HepG2 (cell line): Measurements from ENCODE around the gene TGFA. TPM values are rescaled to one million over a fixed set of nuclear protein-coding genes. Genes with fewer than 3 reads are reported as not detected.

Source experiments
- ADNP ChIP-seq: sonication (generic); formaldehyde crosslinking; IDR thresholded peaks from 2 replicates; pipeline ENCODE4 v1.4.0; 2020; ENCODE audit warnings: missing genetic modification reagents
- FOXK1 ChIP-seq: sonication (generic); formaldehyde crosslinking; IDR thresholded peaks from 2 replicates; pipeline ENCODE4 v1.4.0; 2020; ENCODE audit warnings: low read depth, missing genetic modification reagents, borderline replicate concordance
- KAT8 ChIP-seq: IDR thresholded peaks from 2 replicates; pipeline ENCODE4 v1.6.1; 2016; ENCODE audit warnings: missing genetic modification reagents, missing compliant biosample characterization
- KIAA2018 ChIP-seq: sonication (generic); formaldehyde crosslinking; IDR thresholded peaks from 2 replicates; pipeline ENCODE4 v1.5.0; 2020; ENCODE audit warnings: mild to moderate bottlenecking, missing genetic modification reagents, borderline replicate concordance
- KLF11 ChIP-seq: IDR thresholded peaks from 2 replicates; pipeline ENCODE4 v1.6.1; 2016; ENCODE audit warnings: missing compliant biosample characterization
- MYC ChIP-seq: sonication (generic); formaldehyde crosslinking; IDR thresholded peaks from 2 replicates; pipeline ENCODE4 v1.9.0; 2021; ENCODE audit warnings: missing genetic modification reagents, borderline replicate concordance
- SOX13 ChIP-seq, 3 experiments: fragments of 450-650 bp in 1 of 3; sonication (generic) in 1 of 3; formaldehyde crosslinking in 1 of 3; IDR thresholded peaks in 2 of 3; conservative IDR thresholded peaks in 1 of 3; 2 replicates each; pipeline versions ENCODE4 v1.5.0 to v1.6.1; 2016 to 2020; ENCODE audit warnings: antibody characterized with exemption in 1 of 3, mild to moderate bottlenecking in 1 of 3, missing compliant biosample characterization in 1 of 3, missing genetic modification reagents in 1 of 3, moderate library complexity in 1 of 3
- SOX6 ChIP-seq, 2 experiments: fragments of 450-650 bp in 1 of 2; sonication (generic) in 1 of 2; formaldehyde crosslinking in 1 of 2; IDR thresholded peaks; 2 replicates each; pipeline versions ENCODE4 v1.4.0 to v1.6.1; 2017 to 2020; ENCODE audit warnings: antibody characterized with exemption in 1 of 2, mild to moderate bottlenecking in 1 of 2, missing genetic modification reagents in 1 of 2
- SP5 ChIP-seq: IDR thresholded peaks from 2 replicates; pipeline ENCODE4 v1.6.1; 2016; ENCODE audit warnings: low read depth, borderline replicate concordance
- XRCC5 ChIP-seq: fragments of 200-400 bp; formaldehyde crosslinking; optimal IDR thresholded peaks from 2 replicates; pipeline ENCODE3; 2017; ENCODE audit warnings: mild to moderate bottlenecking, low read length
- ZNF232 ChIP-seq: sonication (generic); formaldehyde crosslinking; IDR thresholded peaks from 2 replicates; pipeline ENCODE4 v1.4.0; 2020; ENCODE audit warnings: missing genetic modification reagents, borderline replicate concordance
- ZNF552 ChIP-seq: sonication (generic); formaldehyde crosslinking; IDR thresholded peaks from 2 replicates; pipeline ENCODE4 v1.9.0; 2022; ENCODE audit warnings: missing genetic modification reagents, mild to moderate bottlenecking, borderline replicate concordance
- ZNF770 ChIP-seq: sonication (generic); formaldehyde crosslinking; IDR thresholded peaks from 2 replicates; pipeline ENCODE4 v1.5.0; 2020; ENCODE audit warnings: mild to moderate bottlenecking, missing genetic modification reagents
- ZNF775 ChIP-seq: sonication (generic); formaldehyde crosslinking; IDR thresholded peaks from 2 replicates; pipeline ENCODE4 v1.4.0; 2020; ENCODE audit warnings: missing genetic modification reagents, mild to moderate bottlenecking, moderate library complexity, borderline replicate concordance
- ZNF800 ChIP-seq: sonication (generic); formaldehyde crosslinking; IDR thresholded peaks from 2 replicates; pipeline ENCODE4 v1.4.0; 2020; ENCODE audit warnings: missing genetic modification reagents
- polyA plus RNA-seq, 8 experiments: library from polyadenylated mRNA; depleted of rRNA in 3 of 8; stranded (reverse) in 7 of 8; unstranded in 1 of 8; fragments of >200 nt; fragmentation: Illumina TruSeq in 4 of 8; extraction: Trizol in 4 of 8; gene quantifications; 2 replicates each; pipeline versions ENCODE4 v1.2.1 to v1.2.3, GENCODE V29; 2011 to 2016; ENCODE audit warnings: low read depth in 4 of 8, missing spikeins in 1 of 8, mixed read lengths in 1 of 8; ENCODE audit not compliant: insufficient read depth in 1 of 8
- total RNA-seq, 5 experiments: library from RNA; depleted of rRNA; stranded (reverse); fragments of >200 nt; fragmentation: Illumina TruSeq; extraction: Trizol; gene quantifications; 2 replicates each; pipeline ENCODE4 v1.2.3, GENCODE V29; 2016; ENCODE audit warnings: low read depth in 1 of 5

TGFA gene
- total and polyA plus RNA-seq, 2 of the 13 experiments (the other 11 are each of a cell fraction or from before 2014, with no cell fraction given): 7.8 to 15.3 TPM

GRCh38 chr2:70503896-70504295 lies 49.7 kb downstream of the TGFA start (continued):
- TF ChIP-seq ZNF800 (no peak), FOXK1 (CRISPR knock-in tag) (peak; percentile 87), ZNF770 (CRISPR knock-in tag) (no peak), ZNF232 (CRISPR knock-in tag) (no peak), ADNP (CRISPR knock-in tag) (0 out of 2 replicates have a peak, but pooled peaks have one; percentile 55), ZNF775 (CRISPR knock-in tag) (no peak), KAT8 (CRISPR knock-in tag) (0 out of 2 replicates have a peak, but pooled peaks have one; percentile 34), KIAA2018 (CRISPR knock-in tag) (no peak), SP5 (0 out of 2 replicates have a peak, but pooled peaks have one; percentile 25), MYC (CRISPR knock-in tag) (no peak), SOX13 (IDR thresholded peaks at IDR 0.05) (no peak), SOX13 (CRISPR knock-in tag; conservative IDR thresholded peaks at IDR 0.05 in 1 of 2, IDR thresholded peaks at IDR 0.05 in 1 of 2) (peak in 1 of 2 experiments; percentile 68; a peak in 2 of 4 replicates), XRCC5 (no peak), SOX6 (IDR thresholded peaks at IDR 0.05) (no peak), SOX6 (CRISPR knock-in tag; IDR thresholded peaks at IDR 0.05) (peak; percentile 80), KLF11 (CRISPR knock-in tag) (0 out of 2 replicates have a peak, but pooled peaks have one; percentile 40), ZNF552 (CRISPR knock-in tag) (no peak)
